ENCODE results near the gene BEND5.

GRCh38 chr1:48761411-48761810 lies 15.3 kb downstream of the BEND5 start:
- TF ChIP-seq CTCF (IDR thresholded peaks at IDR 0.05) = no peak
- no peak for TF ChIP-seq POLR2A (IDR thresholded peaks at IDR 0.05)

Data from thyroid gland (tissue), 4 donors.